Activated gamma-delta T cell treated with Interleukin-2 at 50 U/mL for 16 hours (primary cell): Measurements from ENCODE around the gene MACROH2A2.
"Not testable (repeated sequence)": the region's sequence is repeated elsewhere in the genome, so short reads cannot be mapped to it uniquely, and the experiment has no call there.

Source experiments
- DNase-seq: peaks from one replicate; pipeline ENCODE4 v3.0.0-alpha.2; 2020

Gene MACROH2A2

GRCh38 chr10:70052462-70053217 lies at the start of gene MACROH2A2:
Gene MACROH2A2, plus strand, starts transcription at chr10:70052846. Its CDS starts 22,813 bp downstream, at chr10:70075659.
- no peak for DNase-seq

- DNase-seq, result no peak
Measured at GRCh38 chr10:70007116-70007820, 45.4 kb upstream of the MACROH2A2 start.

GRCh38 chr10:70031215-70031614 lies 21.4 kb upstream of the MACROH2A2 start:
- no peak for DNase-seq

- DNase-seq, result no peak
Measured at GRCh38 chr10:70032667-70033289, 19.9 kb upstream of the MACROH2A2 start.

- no peak for DNase-seq
Measured at GRCh38 chr10:70034232-70034631, 18.4 kb upstream of the MACROH2A2 start.

GRCh38 chr10:70035531-70035930 lies 17.1 kb upstream of the MACROH2A2 start:
- no peak for DNase-seq

- DNase-seq, result no peak
Measured at GRCh38 chr10:70038923-70039322, 13.7 kb upstream of the MACROH2A2 start.

- no peak for DNase-seq
Measured at GRCh38 chr10:70041016-70041415, 11.6 kb upstream of the MACROH2A2 start.

- DNase-seq, result not testable (repeated sequence)
Measured at GRCh38 chr10:70041739-70042138, 10.9 kb upstream of the MACROH2A2 start.

- not testable (repeated sequence) for DNase-seq
Measured at GRCh38 chr10:70047066-70047465, 5.6 kb upstream of the MACROH2A2 start.

- DNase-seq, result no peak
Measured at GRCh38 chr10:70048030-70048723, 4.5 kb upstream of the MACROH2A2 start.

- DNase-seq, result no peak
Measured at GRCh38 chr10:70051848-70052247, 798 bp upstream of the MACROH2A2 start.

GRCh38 chr10:70053218-70053840 lies 683 bp downstream of the MACROH2A2 start:
- no peak for DNase-seq

GRCh38 chr10:70053841-70054288 lies 1.2 kb downstream of the MACROH2A2 start:
- no peak for DNase-seq

GRCh38 chr10:70054902-70055301 lies 2.3 kb downstream of the MACROH2A2 start:
- DNase-seq, result no peak

- DNase-seq, result no peak
Measured at GRCh38 chr10:70055550-70055949, 2.9 kb downstream of the MACROH2A2 start.

- no peak for DNase-seq
Measured at GRCh38 chr10:70057306-70057705, 4.7 kb downstream of the MACROH2A2 start.

GRCh38 chr10:70060389-70060788 lies 7.7 kb downstream of the MACROH2A2 start:
- DNase-seq, result no peak

GRCh38 chr10:70063418-70064098 lies 10.9 kb downstream of the MACROH2A2 start:
- DNase-seq, result no peak

GRCh38 chr10:70064486-70064885 lies 11.8 kb downstream of the MACROH2A2 start:
- no peak for DNase-seq

GRCh38 chr10:70066190-70066589 lies 13.5 kb downstream of the MACROH2A2 start:
- no peak for DNase-seq

- DNase-seq, result no peak
Measured at GRCh38 chr10:70067586-70067985, 14.9 kb downstream of the MACROH2A2 start.
